Measurements from ENCODE around the gene CEP72.

The CEP72 gene

DNA sequence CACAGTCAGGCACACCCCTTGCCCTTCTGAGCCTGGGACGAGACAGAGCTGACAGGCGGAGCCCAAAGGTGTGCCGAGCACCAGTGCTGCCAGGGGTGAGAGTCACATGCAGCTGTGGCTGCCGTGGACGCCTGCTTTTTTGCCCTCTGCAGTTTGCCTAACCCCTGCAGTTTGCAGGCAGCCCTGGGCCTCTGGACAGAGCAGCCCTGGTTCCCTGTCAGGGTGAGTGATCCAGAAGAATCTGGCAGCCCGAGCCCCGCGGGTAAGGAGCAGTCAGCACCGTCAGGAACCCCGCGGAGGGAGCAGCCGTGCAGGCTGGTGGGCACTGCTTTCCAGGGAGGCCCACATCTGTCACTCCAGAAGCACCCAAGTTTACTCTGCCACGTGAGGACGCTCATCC is 30.3 kb downstream of the CEP72 start:
- TF ChIP-seq, protein P1, sequence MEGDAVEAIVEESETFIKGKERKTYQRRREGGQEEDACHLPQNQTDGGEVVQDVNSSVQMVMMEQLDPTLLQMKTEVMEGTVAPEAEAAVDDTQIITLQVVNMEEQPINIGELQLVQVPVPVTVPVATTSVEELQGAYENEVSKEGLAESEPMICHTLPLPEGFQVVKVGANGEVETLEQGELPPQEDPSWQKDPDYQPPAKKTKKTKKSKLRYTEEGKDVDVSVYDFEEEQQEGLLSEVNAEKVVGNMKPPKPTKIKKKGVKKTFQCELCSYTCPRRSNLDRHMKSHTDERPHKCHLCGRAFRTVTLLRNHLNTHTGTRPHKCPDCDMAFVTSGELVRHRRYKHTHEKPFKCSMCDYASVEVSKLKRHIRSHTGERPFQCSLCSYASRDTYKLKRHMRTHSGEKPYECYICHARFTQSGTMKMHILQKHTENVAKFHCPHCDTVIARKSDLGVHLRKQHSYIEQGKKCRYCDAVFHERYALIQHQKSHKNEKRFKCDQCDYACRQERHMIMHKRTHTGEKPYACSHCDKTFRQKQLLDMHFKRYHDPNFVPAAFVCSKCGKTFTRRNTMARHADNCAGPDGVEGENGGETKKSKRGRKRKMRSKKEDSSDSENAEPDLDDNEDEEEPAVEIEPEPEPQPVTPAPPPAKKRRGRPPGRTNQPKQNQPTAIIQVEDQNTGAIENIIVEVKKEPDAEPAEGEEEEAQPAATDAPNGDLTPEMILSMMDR (IDR thresholded peaks at IDR 0.05; ENCODE audit: low read depth, low read length) = no peak
- H3K36me3 ChIP-seq = peaks cover 62% of the 10 kb centered on the region

DNA sequence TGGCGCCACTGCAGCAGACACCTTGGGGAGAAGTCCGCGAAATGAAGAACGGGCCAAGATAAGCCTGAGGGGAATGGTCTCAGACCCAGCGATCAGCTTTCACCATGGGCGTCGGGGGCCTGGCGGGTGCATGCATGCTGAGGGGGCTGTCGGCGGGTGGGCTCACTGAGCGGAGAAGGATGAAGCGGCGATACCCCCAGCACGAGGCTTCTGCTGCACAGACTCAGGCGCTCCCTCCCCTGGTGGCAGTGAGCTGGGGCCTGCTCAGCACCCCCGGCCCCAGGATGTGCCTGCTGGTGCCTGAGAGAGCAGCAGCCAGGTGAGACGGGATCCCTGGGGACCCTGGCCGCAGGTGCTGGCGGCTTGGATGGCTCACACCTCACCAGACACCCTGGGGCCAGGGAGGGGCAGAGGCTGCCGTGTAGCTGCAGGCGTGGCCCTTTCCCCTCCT is 31.2 kb downstream of the CEP72 start:
- TF ChIP-seq, protein P1 (IDR thresholded peaks at IDR 0.05; ENCODE audit: low read depth, low read length) = no peak
- DNase-seq = no peak
- no peaks in the 10 kb centered on the region for H3K9me3 ChIP-seq
- H3K36me3 ChIP-seq = peaks cover 61% of the 10 kb centered on the region
- no peaks in the 10 kb centered on the region for H3K27me3 ChIP-seq
- no peak overlapping the region for H3K4me3 ChIP-seq (ENCODE audit: low read depth, low read length)
- no peaks in the 10 kb centered on the region for H3K4me1 ChIP-seq

More for the DNA sequence above, 30.3 kb downstream of the CEP72 start:
- H3K27me3 ChIP-seq = no peaks in the 10 kb centered on the region
- H3K4me1 ChIP-seq = no peaks in the 10 kb centered on the region
- DNase-seq = no peak
- H3K4me3 ChIP-seq (ENCODE audit: low read depth, low read length) = no peak overlapping the region
- no peaks in the 10 kb centered on the region for H3K9me3 ChIP-seq

DNA sequence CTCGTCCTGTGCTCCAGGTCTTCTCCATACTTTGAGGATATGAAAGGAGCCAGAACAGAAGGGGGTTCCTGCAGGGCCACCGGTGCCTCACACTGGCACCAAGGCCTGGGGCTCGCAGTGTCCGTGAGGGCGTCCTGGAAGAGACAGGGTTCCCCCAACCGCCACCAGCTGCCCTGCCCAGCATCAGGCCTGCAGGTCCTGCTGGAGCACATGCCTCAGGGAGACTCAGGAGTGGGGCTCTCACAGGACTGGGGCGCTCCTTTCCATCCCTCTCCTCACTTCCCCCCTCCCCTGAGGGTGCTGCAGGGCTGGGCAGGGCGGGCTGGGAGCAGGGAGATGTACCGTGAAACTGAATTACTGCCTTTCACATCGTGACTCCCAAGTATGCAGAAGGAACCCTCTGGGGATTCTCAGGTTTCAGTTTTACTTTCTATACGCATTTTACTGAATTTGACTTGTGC is 31.7 kb downstream of the CEP72 start:
- peaks cover 61% of the 10 kb centered on the region for H3K36me3 ChIP-seq
- H3K9me3 ChIP-seq = no peaks in the 10 kb centered on the region
- no peaks in the 10 kb centered on the region for H3K4me1 ChIP-seq
- TF ChIP-seq, protein P1 (IDR thresholded peaks at IDR 0.05; ENCODE audit: low read depth, low read length) = no peak
- H3K27me3 ChIP-seq = no peaks in the 10 kb centered on the region
- H3K4me3 ChIP-seq (ENCODE audit: low read depth, low read length) = no peak overlapping the region
- DNase-seq = no peak

DNA sequence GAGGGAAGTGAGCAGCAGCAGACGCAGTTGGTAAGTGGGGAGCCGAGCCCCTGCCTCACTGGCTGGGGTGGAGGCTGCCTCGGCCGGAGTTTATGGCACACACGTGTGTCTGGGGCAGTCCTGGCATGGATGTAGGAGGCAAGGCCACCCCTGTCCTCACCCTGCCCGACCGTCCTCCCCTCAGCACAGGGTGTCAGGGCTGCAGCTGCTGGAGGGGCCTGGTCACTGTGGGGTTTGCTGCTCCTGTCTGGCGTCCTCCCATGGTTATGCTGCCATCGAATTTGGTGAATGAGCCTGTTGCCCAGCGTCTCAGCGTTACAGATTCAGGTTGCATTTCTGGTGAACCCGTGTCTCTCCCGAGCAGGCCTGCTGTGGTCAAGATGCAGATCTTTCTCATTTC is 32.4 kb downstream of the CEP72 start:
- TF ChIP-seq, protein P1 (IDR thresholded peaks at IDR 0.05; ENCODE audit: low read depth, low read length) = no peak
- Histone ChIP-seq H3K27me3 (no peaks in the 10 kb centered on the region), H3K36me3 (peaks cover 54% of the 10 kb centered on the region), H3K9me3 (no peaks in the 10 kb centered on the region), H3K4me3 (ENCODE audit: low read depth, low read length) (no peak overlapping the region), H3K4me1 (no peaks in the 10 kb centered on the region)
- DNase-seq = no peak

DNA sequence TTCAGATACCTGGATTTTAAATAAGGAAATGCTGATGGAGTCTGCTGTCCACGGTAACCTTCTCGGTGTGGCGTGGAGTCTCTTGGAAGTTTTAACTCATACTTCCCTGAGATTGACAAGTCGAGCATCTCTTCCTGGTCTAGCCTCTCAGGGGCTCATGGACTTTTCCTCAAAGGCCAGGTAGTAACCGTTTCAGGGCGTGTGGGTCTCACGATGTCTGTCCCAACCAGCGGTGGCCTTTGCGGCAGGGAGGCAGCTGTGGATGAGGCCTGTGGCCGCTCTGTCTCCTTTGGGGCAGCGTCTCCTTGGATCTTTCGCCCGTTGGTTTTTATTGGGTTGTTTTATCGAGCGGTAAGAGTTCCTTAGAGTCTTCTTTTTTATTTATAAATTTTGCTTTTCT is 32.8 kb downstream of the CEP72 start:
- Histone ChIP-seq H3K36me3 (peaks cover 52% of the 10 kb centered on the region), H3K9me3 (no peaks in the 10 kb centered on the region), H3K27me3 (no peaks in the 10 kb centered on the region), H3K4me1 (no peaks in the 10 kb centered on the region), H3K4me3 (ENCODE audit: low read depth, low read length) (no peak overlapping the region)
- TF ChIP-seq, protein P1 (IDR thresholded peaks at IDR 0.05; ENCODE audit: low read depth, low read length) = no peak
- DNase-seq = no peak

DNA sequence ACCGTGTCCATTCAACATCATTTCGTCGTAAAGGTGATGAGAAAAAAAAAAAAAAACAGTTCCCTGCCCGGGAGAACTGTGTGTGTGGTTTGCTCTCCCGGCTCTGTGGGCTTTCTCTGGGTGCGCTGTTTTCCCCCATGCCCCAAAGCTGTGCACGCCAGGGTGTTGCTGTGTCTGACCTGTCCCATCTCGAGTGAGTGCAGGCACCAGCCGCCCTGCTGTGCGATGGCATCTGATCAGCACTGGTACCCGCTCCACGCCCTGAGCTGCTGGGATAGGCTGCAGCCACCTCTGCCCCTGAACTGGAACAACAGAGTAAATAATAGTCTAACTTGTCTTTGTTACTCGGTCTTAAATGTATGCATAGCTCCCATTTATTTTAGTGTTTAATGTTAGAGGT is 33.3 kb downstream of the CEP72 start:
- no peak overlapping the region for H3K4me3 ChIP-seq (ENCODE audit: low read depth, low read length)
- no peaks in the 10 kb centered on the region for H3K27me3 ChIP-seq
- TF ChIP-seq, protein P1 (IDR thresholded peaks at IDR 0.05; ENCODE audit: low read depth, low read length) = no peak
- peaks cover 50% of the 10 kb centered on the region for H3K36me3 ChIP-seq
- DNase-seq = no peak
- no peaks in the 10 kb centered on the region for H3K4me1 ChIP-seq
- H3K9me3 ChIP-seq = no peaks in the 10 kb centered on the region

All from BE2C (cell line).